ENCODE measurements around the gene ERH.
"Not testable (repeated sequence)": the region's sequence is repeated elsewhere in the genome, so short reads cannot be mapped to it uniquely, and the experiment has no call there.

Gene ERH

GRCh38 chr14:69398053-69398817, at the start of gene ERH, which contains the start of gene SLC39A9:
Gene ERH (minus strand): TSS chr14:69398299. CDS start chr14:69398233, 66 bp downstream.
Gene SLC39A9 (plus strand): TSS chr14:69398692. CDS start chr14:69399370, 678 bp downstream.
- DNase-seq (ENCODE audit: low spot score) = peak; percentile 96

GRCh38 chr14:69443296-69443805, 45.3 kb upstream of the ERH start:
- no peak for DNase-seq (ENCODE audit: low spot score)

- DNase-seq (ENCODE audit: low spot score) = no peak
These were observed 43.8 kb upstream of the ERH start for GRCh38 chr14:69441948-69442347.

- DNase-seq (ENCODE audit: low spot score) = no peak
These were observed 41.6 kb upstream of the ERH start for GRCh38 chr14:69439521-69440270.

GRCh38 chr14:69432364-69432763, 34.3 kb upstream of the ERH start:
- DNase-seq (ENCODE audit: low spot score) = no peak

GRCh38 chr14:69430306-69430939, 32.3 kb upstream of the ERH start:
- DNase-seq (ENCODE audit: low spot score) = no peak

- no peak for DNase-seq (ENCODE audit: low spot score)
These were observed 31.5 kb upstream of the ERH start for GRCh38 chr14:69429643-69430042.

- no peak for DNase-seq (ENCODE audit: low spot score)
These were observed 30.3 kb upstream of the ERH start for GRCh38 chr14:69428289-69428998.

- no peak for DNase-seq (ENCODE audit: low spot score)
These were observed 29.5 kb upstream of the ERH start for GRCh38 chr14:69427596-69427995.

GRCh38 chr14:69424149-69424923, 26.2 kb upstream of the ERH start:
- DNase-seq (ENCODE audit: low spot score) = no peak

- no peak for DNase-seq (ENCODE audit: low spot score)
These were observed 25.2 kb upstream of the ERH start for GRCh38 chr14:69423279-69423678.

- DNase-seq (ENCODE audit: low spot score) = not testable (repeated sequence)
These were observed 18.0 kb upstream of the ERH start for GRCh38 chr14:69416087-69416486.

- no peak for DNase-seq (ENCODE audit: low spot score)
These were observed 15.4 kb upstream of the ERH start for GRCh38 chr14:69413483-69413882.

GRCh38 chr14:69408331-69408960, 10.3 kb upstream of the ERH start:
- no peak for DNase-seq (ENCODE audit: low spot score)

- DNase-seq (ENCODE audit: low spot score) = no peak
These were observed 7.7 kb upstream of the ERH start for GRCh38 chr14:69405762-69406161.

GRCh38 chr14:69404883-69405282, 6.8 kb upstream of the ERH start:
- DNase-seq (ENCODE audit: low spot score) = no peak

GRCh38 chr14:69404478-69404877, 6.4 kb upstream of the ERH start:
- DNase-seq (ENCODE audit: low spot score) = no peak

- DNase-seq (ENCODE audit: low spot score) = no peak
These were observed 3.7 kb upstream of the ERH start for GRCh38 chr14:69401841-69402240.

- no peak for DNase-seq (ENCODE audit: low spot score)
These were observed 2.1 kb upstream of the ERH start for GRCh38 chr14:69400154-69400553.

- DNase-seq (ENCODE audit: low spot score) = no peak
These were observed 1.7 kb upstream of the ERH start for GRCh38 chr14:69399750-69400149.

- no peak for DNase-seq (ENCODE audit: low spot score)
These were observed 715 bp upstream of the ERH start for GRCh38 chr14:69398818-69399210.

All from activated CD4-positive, alpha-beta T cell treated with anti-CD3 and anti-CD28 coated beads, Interleukin-2, Interleukin-4, amounts not matched to agents 100 ng/mL and 50 ng/mL, durations not matched to agents 16 hours and 8 hours (primary cell).